GM21447 (cell line): ENCODE results near the gene CYP4V2.
A peak's percentile ranks its signal among the peaks of the same experiment; 100 is the strongest.

ENCODE experiments used
- ATAC-seq: cut with Tn5 transposase; IDR thresholded peaks from one replicate; pipeline ENCODE4 v1.9.1; 2021; ENCODE audit not compliant: unreplicated experiment

The CYP4V2 gene

DNA sequence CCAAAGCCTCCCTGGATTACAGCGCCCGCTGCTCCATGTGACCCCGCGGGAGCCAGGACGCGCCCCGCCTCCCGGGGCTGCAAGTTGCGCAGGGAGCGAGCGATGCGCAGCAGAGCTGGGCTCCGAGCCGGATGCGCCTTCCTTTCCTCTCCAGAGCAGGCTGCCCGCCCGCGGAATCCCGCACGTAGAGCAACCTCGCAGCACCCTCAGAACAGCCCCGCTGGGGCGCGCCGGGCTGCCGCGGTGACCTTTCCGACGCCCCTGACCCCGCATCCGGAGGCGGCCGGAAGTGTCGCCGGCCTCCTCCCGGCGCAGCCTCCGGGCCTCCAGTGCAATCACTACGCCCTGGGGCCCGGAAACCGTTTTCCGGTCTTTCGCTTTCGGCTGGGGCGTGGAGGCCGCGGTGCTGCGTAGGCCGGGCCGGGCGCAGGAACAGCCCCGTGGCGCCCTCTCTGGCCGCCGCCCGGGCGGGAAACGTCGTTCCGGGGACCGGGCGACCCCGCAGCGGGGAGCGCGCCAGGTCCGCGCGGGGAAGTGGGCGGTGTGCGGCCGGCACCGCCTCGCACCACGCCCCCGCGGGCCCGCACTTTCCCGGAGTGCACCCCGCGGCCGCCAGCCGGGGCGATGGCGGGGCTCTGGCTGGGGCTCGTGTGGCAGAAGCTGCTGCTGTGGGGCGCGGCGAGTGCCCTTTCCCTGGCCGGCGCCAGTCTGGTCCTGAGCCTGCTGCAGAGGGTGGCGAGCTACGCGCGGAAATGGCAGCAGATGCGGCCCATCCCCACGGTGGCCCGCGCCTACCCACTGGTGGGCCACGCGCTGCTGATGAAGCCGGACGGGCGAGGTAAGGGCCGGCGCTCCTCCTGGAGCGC, at the start of gene CYP4V2:
Gene CYP4V2 (plus strand): TSS at position 368 of the 866 bp plus-strand sequence. CDS start 257 bp downstream, at position 625.
- peak; percentile 81 for ATAC-seq

DNA sequence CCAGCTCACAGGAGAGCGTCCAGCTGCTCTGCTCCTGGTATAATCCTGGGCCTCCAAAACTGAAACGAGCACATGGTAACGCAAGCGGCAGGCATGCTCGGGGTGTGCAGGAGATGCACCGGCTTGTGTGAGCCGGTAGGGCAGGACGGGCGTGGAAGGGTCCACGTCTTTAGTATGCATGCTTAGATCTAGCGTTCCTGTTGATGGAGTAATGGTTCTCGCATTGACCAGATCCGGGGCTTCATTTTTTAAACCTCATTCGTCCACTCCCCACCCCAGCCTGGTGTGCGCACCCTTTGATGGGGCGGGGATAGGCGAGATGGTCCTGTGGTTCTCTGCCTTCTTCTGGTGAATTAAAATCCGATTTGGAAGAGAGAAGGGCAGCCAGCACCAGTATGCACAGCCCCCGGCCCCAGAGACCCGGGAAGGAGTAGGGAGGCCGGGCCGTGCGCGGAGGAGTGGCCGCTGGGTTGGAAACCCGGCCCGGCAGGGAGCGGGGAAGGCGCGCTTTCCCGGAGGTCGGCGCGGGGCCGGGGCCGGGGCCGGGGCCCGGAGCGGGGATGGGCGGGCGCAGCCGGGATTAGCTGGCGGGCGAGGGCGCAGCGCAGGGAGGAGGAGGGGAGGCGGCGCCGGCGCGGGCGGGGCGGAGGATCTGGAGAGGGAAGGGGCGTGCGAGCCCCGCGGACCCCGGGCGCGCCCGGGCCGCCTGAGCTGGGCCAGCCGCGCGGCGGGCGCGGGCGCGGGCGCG, 47.0 kb upstream of the CYP4V2 start:
- peak; percentile 35 for ATAC-seq

DNA sequence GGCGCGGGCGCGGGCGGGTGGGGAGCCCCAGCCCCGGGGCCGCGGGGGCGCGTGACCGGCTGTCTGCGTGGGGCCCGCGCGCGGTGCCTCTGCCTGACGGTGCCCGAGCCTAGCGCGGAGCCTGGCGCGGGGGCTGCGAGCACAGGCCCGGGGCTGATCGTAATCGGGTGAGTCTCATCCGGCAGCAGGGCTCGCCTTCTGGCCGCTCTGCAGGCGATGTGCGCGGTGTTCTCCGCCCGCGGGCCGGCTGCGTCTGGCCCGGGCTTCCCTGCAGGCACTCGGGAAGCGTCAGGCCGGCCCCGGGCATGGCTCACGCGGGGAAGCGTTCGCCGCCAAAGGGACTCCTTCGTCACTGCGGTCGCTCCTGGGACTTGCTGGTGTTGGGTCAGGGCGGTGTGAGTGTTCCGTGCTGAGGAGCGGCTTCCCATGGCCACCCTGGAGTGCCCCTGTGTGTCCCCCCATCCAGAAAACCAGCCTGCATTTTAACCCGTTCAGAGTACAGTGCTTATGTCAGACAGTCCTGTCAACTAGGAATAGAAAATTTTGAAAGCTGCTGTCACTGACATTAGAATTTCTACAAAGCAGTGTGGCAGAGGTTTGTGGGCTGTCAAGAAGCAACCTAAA, 46.3 kb upstream of the CYP4V2 start:
- peak; percentile 33 for ATAC-seq

DNA sequence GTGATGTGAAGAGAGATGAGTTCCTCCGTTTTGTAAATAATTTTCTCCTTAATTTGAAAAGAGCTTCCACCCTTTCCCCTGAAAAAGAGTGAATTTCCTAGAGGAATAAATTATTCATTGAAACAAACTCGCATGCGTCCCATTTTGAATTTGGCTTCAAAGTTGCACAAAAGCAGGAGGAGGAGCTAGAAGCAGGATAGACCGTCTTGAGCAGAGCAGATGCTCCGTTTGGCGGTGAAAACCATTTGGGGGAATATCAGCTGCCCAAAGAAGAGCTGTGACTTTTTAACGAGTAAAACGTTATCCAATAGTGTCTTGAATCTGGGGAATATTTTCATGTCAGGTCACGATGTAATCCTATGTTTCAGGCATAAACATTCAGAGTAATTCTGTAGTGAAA, 44.9 kb upstream of the CYP4V2 start:
- ATAC-seq: no peak

DNA sequence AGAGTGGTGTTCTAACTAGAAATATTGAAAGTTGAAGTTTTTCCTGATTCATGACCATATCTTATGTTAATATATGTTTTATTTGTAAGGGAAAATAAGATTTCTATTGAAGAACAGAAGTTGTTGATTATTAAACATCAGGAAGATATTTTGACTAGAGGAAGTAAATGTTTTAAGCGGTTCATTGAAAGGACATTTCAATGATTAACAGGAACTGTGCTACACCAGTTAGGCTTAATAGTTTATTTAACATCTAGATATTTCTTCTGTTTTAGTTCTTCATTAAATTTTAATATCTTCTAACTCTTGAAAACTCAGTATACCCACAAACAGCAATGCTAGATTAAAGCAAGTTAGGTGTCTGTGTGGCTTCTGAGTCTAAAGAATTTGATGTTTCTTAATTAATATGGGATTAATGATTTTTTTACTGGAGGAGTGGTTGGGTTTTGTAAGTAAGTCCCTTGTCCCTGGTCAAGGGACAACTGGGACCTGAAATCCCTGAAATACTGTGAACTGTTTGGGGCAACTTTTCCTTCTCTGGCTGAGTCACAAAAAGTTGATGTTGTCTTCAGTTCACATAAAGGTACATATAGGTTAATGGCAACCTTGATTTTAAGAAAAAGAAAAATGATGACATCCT, 42.9 kb upstream of the CYP4V2 start:
- no peak for ATAC-seq

DNA sequence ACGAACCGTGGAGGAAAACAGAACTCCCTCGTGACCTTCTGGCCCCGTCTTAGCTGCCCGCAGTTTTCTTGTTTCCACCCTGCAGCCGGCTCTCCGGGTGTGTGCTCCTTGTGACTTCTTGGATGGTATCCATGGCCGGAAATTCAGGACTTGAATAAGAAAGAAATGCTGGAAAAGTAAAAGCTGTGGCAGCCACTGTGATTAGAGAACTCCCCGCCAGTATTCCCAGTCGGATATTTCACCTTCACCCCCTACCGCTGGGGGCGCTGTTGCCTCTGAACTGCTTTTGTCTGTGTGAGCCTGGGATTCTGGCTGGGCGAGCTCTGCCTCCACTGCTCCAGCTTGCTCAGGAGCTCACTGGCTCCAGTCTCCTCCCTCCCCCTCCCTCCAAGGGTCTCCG, 41.5 kb upstream of the CYP4V2 start:
- ATAC-seq: no peak

DNA sequence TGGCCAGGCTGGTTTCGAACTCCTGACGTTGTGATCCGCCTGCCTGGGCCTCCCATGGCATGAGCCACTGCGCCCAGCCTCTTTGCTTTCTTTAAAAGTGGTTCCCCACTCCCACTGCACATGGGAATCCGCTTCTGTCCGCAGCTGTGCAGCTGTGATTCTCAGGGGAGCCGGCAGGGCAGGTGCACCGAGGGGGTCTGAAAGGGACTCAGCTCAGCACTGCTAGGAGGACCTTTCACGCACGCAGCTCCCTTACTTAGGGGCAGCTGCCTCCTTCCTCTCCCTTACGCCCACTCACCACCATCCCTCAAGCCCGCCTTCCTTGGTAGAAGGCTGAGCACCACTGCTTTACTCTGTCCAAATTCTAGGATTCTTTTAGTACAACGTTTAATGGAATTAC, 40.4 kb upstream of the CYP4V2 start:
- ATAC-seq: no peak

DNA sequence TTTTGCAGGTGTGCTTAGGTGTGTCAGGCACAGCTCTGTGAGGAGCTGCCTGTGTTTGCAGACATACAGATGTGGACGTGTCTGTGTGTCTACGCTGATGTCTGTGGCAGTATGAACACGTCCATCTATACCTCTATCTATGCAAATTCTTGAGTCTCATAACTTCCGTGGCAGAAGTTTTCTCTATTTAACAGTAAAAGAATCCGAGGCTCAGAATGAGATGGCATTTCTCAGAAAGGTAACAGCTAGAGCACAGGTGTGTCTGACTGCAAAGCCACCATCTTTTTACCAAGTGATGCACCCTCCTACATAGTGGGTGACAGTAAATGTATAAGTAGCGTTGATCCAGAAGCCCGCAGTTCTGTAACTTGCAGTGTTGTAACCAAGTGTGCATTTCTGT, 39.9 kb upstream of the CYP4V2 start:
- no peak for ATAC-seq

DNA sequence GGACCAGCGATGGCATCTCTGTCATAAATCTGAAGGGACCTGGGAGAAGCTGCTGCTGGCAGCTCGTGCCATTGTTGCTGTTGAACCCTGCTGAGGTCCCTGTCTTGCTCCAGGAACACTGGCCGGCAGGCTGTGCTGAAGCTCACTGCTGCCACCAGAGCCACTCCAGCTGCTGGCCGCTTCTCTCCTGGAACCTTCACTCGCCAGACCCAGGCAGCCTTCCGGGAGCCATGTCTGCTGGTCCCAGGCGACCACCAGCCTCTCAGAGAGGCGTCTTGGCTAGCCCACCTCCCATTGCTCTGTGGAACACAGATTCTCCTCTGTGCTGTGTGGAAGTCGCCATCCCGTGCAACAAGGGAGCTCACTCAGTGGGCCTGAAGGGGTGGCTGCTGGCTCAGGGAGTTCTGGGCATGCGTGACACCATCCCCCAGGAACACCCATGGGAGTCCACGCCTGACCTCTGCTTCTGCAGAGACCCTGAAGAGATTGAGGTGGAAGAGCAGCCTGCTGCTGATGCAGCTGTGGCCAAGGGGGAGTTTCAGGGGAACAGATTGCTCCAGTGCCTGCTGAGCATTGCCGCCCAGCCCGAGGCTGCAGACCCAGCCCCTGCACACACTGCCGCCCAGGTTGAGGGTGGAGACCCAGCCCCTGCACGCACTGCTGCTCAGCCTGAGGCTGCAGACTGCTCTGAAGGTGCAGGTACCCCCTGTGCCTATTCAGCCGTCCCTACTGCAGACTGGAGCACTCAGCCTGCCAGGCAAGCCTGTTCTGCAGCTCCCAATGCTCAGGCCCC, 33.1 kb upstream of the CYP4V2 start:
- no peak for ATAC-seq

DNA sequence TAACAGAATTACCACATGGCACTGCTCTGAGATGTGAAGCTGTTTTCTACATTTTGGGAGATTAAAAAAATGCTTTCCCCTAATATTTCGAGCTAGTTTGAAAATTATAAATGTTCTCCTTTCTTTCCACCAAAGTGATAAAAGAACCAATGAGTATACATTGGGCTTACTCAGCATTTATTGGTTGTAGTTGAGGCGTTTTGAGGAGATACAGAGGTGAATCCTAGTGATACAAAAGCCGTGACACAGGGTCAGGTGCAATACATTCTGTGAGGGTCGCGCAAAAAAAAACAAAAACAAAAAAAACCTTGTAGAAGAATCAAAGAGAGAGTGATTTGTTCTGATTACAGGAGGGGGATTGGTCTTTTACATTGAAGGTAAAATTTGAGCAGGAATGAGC, 32.4 kb upstream of the CYP4V2 start:
- ATAC-seq: no peak

DNA sequence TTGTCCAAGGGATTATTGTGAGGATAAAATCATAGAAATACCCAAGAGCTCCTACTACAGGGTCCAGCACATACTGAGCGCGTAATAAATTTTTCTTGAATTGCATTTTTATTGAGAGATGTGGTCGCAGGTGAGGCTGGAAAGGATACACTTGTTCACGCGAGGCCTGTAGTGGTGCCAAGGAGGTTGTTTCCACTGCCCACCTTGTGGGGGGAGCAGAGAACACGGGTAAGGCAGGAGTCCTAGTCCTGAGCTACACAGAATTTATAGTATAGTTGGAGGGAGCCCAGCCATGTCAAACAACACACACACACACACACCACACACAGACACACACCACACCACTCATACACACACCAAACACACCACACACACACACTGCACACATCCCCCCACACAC, 31.8 kb upstream of the CYP4V2 start:
- ATAC-seq: no peak

DNA sequence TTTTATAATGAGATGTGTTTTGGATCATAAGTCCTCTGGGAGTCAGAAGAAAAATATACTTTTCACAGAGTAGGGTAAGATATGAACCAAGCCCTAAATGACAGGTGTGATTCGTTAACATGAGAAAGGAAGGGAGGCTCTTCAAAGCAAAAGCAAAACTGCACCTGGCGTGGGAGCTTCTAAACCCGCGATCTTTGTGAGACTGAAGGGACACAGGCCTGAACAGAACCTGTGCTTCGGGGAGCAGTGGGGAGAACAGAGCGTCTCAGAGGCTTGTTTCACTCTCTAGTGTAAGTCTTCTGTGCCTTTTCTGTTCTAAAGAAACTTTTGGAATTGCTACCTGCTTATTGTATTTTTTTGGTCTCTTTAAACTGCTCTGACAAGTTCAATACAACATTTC, 30.2 kb upstream of the CYP4V2 start:
- peak; percentile 99 for ATAC-seq

DNA sequence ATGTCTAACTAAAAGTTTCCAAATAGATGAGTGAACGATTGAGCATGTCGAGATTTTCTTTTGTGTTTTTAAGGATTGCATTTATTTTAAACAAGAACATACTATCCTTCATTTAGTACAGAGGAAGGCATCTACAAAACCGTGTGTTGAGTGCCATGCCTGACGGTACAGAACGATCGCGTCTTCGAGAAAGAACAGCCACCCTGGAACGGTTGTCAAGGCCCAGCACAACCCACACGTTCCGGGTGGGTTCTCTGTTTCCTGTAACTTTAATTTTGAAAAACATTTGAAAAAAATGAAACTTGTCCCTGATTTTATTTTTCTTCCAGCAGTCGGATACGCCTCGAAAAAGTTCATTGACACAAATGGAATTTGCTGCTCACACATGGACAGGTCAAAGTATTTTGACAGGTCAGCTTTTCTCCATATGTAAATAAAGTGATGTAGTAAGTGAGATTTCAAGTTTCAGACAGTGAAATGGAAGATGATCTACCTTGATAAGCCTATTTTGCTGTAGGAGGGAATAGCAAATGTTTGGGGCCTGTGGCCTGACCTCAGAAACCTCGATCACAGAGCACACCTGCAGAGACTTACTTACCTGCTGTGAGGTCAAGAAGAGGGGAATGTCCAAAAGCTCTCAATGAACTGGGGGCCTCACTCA, 24.4 kb upstream of the CYP4V2 start:
- no peak for ATAC-seq

DNA sequence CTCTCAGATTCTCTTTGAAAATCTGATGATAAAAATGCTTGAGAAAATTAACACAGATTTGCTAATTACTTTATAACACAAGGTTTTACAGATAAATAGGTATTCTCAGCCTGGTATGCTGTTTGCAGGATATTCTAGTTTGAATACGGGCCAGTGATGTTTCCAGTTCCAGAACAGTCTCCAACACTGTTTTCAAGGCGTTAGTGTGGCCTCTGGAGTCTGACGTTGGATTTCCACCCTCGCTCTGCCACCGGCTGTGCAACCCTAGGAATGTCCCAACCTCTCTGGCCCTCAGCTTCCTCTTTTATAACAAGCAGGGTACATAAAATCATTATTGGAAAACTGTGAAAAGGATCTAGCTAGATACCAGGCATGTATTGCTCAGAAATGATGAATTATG, 23.8 kb upstream of the CYP4V2 start:
- ATAC-seq: no peak

DNA sequence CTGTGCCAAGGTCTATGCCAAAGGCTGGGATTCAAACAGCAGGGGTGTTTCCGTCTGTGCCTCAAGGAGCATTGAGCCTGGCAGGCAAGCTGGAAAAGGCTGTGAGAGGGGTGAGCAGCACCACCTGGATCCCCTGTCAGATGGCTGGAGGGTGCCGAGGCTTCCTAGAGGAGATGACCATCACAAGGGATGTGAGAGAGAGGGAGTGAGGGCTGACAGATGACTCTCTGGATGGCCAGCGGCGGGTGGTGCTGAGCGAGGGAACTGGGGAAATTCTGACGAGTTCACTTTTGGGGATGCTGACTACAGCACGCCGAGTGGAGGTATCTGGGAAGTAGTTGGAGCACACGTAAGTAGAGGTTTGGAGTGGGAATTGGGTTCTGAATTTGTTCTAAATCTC, 22.6 kb upstream of the CYP4V2 start:
- ATAC-seq: no peak

DNA sequence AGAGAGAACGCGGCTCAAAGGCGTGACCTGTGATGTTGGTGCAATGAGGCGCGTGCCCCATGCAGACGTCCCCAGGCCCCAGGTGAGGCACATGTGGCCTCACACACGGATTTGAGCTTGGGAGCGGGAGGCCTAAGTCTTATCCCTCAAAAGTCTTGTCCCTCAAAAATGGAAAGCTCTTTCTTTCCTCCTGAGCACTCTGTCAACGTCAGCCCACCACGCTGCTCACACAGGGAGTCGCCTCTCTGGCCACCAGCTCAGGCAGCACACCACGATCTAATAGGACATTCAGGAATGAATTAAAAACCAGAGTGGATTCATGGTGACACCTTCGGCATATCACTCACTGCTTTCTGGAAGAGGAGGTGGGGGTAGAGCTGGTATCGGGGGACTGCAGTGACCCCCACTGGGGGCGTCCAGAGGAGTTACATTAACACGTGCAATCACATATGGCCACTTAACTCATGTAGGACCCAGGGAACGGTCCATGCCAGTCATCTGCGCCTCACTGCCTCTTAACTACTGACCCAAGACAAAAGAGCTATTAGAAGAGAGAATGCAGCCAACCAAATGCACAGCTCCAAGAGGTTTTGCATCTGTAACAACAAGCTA, 21.9 kb upstream of the CYP4V2 start:
- no peak for ATAC-seq

DNA sequence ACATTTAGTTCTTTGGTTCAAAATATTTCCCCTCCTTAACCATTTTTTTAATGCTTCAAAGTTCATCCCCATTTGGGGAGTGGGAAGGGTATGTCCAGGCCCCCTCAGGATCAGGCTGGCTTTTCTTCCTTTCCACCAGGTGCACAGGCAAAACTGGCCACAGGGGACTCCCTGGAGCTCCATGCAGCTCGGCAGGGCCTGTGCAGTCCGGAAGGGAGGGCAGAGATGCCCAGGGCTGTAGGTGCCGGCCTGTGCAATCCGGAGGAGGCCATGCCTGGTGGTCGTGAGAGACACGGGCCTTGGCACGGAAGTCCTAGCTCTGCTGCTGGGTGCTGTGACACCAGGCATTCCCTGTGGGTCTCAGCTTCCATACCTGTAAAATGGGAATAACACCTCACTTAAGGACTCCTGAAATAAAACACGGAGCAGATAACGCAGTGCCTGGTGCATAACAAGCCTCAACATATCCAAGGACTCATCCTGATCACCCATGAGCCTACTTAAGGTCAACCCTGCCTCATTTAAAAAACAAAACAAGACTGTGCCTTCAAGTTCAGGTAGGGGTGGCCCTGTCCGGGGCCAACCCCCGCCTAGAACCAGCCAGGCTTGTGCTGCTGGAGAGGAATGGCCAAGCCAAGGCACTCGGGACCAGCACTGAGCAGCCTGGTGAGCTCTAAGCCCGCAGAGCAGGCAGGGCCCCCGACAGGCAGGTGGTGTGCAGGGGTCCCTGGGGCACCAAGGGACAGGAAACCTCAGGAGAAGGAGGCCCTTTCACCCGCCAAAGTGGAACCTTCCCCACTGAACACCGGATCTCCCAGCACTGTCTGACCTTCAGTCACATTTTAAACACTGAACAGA, 21.2 kb upstream of the CYP4V2 start:
- no peak for ATAC-seq

DNA sequence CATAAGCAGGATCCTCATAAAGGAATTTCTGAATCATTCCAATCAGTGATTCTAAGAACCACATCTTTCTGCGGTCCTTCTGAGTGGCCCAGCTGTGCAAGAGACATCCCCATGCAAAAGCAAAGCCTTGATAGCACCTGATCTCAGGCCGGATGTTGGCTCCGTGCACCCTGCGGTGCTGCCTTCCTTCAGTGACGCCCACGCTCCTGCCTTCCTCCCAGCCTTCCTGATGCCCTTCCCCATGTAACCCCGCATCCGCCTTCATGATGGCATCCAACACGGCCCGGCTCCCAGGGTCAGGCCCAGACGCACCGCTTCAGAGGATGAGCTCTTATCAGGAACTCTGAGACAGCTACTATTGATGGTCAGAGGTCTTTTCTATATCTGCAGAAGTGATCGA, 20.4 kb upstream of the CYP4V2 start:
- ATAC-seq: no peak

DNA sequence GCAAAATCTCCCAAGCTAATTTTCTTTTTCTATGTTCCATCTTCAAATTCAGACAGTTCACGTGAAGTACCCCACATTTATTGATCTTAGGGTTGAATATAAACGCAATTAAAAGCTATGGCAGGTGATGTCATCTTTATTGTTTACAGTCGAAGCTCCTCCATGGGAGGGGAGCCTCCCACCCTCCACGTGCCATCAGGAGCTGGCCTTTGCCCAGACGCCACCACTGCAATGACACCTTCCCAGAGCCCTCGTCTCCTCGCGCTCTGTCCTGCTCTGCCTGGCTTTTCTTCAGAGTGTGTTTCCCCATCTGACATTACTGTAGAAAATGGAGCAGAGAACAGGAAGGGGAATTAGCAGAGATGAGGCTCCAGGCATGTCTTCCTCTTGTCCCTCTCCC, 18.8 kb upstream of the CYP4V2 start:
- ATAC-seq: no peak
